GM23338 (cell line): ENCODE measurements around the gene GUCD1. TPM values are rescaled to one million over a fixed set of nuclear protein-coding genes. Genes with fewer than 3 reads are reported as not detected.

ENCODE experiments used
- ATAC-seq: fragments of 200-7000 bp; cut with Tn5 transposase; 3 replicates; pipeline ENCODE4 v1.9.1; 2020
- DNase-seq: peaks from one replicate; pipeline ENCODE4 v3.0.0-alpha.2; 2015; ENCODE audit warnings: low spot score
- H2AFZ ChIP-seq: fragments of 200-600 bp; sonication (generic); 2 replicates; pipeline ENCODE4 v1.8.0; 2016; ENCODE audit warnings: antibody characterized with exemption, mild to moderate bottlenecking, moderate library complexity
- H3F3A ChIP-seq: fragments of 200-600 bp; sonication (generic); replicated peaks from 2 replicates; pipeline ENCODE4 v1.8.0; 2017; ENCODE audit warnings: antibody characterized with exemption, mixed run types, low read depth
- H3K27ac ChIP-seq: fragments of 200-600 bp; sonication (generic); 2 replicates; pipeline ENCODE4 v1.6.1; 2016; ENCODE audit warnings: low read depth
- H3K27me3 ChIP-seq: fragments of 200-600 bp; sonication (generic); 2 replicates; pipeline ENCODE4 v1.8.0; 2016; ENCODE audit warnings: mild to moderate bottlenecking, mixed run types, moderate library complexity; ENCODE audit not compliant: insufficient read depth
- H3K36me3 ChIP-seq: fragments of 200-600 bp; sonication (generic); 2 replicates; pipeline ENCODE4 v1.8.0; 2016; ENCODE audit warnings: mild to moderate bottlenecking; ENCODE audit not compliant: insufficient read depth
- H3K4me1 ChIP-seq: fragments of 200-600 bp; sonication (generic); 2 replicates; pipeline ENCODE4 v1.8.0; 2016; ENCODE audit warnings: mild to moderate bottlenecking, moderate library complexity; ENCODE audit not compliant: insufficient read depth
- H3K4me2 ChIP-seq: fragments of 200-600 bp; sonication (generic); 2 replicates; pipeline ENCODE4 v1.7.1; 2017; ENCODE audit warnings: mixed run types
- H3K4me3 ChIP-seq: fragments of 200-600 bp; sonication (generic); 2 replicates; pipeline ENCODE4 v1.6.1; 2016; ENCODE audit warnings: mixed run types
- H3K79me2 ChIP-seq: fragments of 200-600 bp; sonication (generic); replicated peaks from 2 replicates; pipeline ENCODE4 v1.8.0; 2017; ENCODE audit warnings: mild to moderate bottlenecking; ENCODE audit not compliant: insufficient read depth
- H3K9me2 ChIP-seq: fragments of 200-600 bp; sonication (generic); 2 replicates; pipeline ENCODE4 v1.8.0; 2017; ENCODE audit not compliant: insufficient read depth
- H4K20me1 ChIP-seq: fragments of 200-600 bp; sonication (generic); replicated peaks from 2 replicates; pipeline ENCODE4 v1.8.0; 2017; ENCODE audit warnings: mild to moderate bottlenecking; ENCODE audit not compliant: insufficient read depth
- H3K27ac Mint-ChIP-seq: 2 replicates; pipeline ENCODE4 v1.8.0; 2020; ENCODE audit warnings: inconsistent platforms, mild to moderate bottlenecking, moderate library complexity, mixed read lengths
- H3K27me3 Mint-ChIP-seq: 3 replicates; pipeline ENCODE4 v1.8.0; 2022; ENCODE audit warnings: low read depth, mild to moderate bottlenecking, moderate library complexity, mixed read lengths, inconsistent platforms; ENCODE audit not compliant: insufficient read depth, poor library complexity
- H3K36me3 Mint-ChIP-seq: 3 replicates; pipeline ENCODE4 v1.8.0; 2021; ENCODE audit warnings: low read depth, mild to moderate bottlenecking, inconsistent platforms, moderate library complexity, mixed read lengths
- H3K4me1 Mint-ChIP-seq: 3 replicates; pipeline ENCODE4 v1.8.0; 2020; ENCODE audit warnings: mild to moderate bottlenecking, inconsistent platforms, mixed read lengths
- H3K4me3 Mint-ChIP-seq: 3 replicates; pipeline ENCODE4 v1.8.0; 2021; ENCODE audit warnings: moderate library complexity, mild to moderate bottlenecking, inconsistent platforms, mixed read lengths
- H3K9me3 Mint-ChIP-seq: 3 replicates; pipeline ENCODE4 v1.8.0; 2020; ENCODE audit warnings: moderate library complexity, mild to moderate bottlenecking, inconsistent platforms, mixed read lengths
- CREB1 ChIP-seq: fragments of 250-450 bp; sonication (Bioruptor Pico); IDR thresholded peaks from 2 replicates; pipeline ENCODE4 v1.5.0; 2020; ENCODE audit warnings: low read depth, mild to moderate bottlenecking, moderate library complexity
- ETS1 ChIP-seq: IDR thresholded peaks from 2 replicates; pipeline ENCODE4 v1.6.1; 2016; ENCODE audit warnings: antibody characterized with exemption
- EZH2 ChIP-seq: fragments of 200-600 bp; sonication (generic); IDR thresholded peaks from one replicate; pipeline ENCODE4 v1.8.0; 2017; ENCODE audit warnings: antibody characterized with exemption, mild to moderate bottlenecking, low read depth; ENCODE audit not compliant: unreplicated experiment
- JUNB ChIP-seq: IDR thresholded peaks from one replicate; pipeline ENCODE4 v1.6.1; 2016; ENCODE audit warnings: antibody characterized with exemption; ENCODE audit not compliant: unreplicated experiment
- POLR2AphosphoS5 ChIP-seq: IDR thresholded peaks from 2 replicates; pipeline ENCODE4 v1.6.1; 2016; ENCODE audit warnings: antibody characterized with exemption, low read depth
- REST ChIP-seq: IDR thresholded peaks from one replicate; pipeline ENCODE4 v1.6.1; 2018; ENCODE audit warnings: antibody characterized with exemption; ENCODE audit not compliant: unreplicated experiment
- STAT1 ChIP-seq: IDR thresholded peaks from one replicate; pipeline ENCODE4 v1.6.1; 2016; ENCODE audit warnings: antibody characterized with exemption; ENCODE audit not compliant: unreplicated experiment
- ZNF114 ChIP-seq: fragments of 250-450 bp; sonication (Bioruptor Pico); IDR thresholded peaks from 2 replicates; pipeline ENCODE4 v1.5.0; 2020; ENCODE audit warnings: mild to moderate bottlenecking, moderate library complexity
- ZNF462 ChIP-seq: fragments of 250-450 bp; sonication (Bioruptor Pico); IDR thresholded peaks from 2 replicates; pipeline ENCODE4 v1.5.0; 2020; ENCODE audit warnings: mild to moderate bottlenecking, moderate library complexity
- polyA plus RNA-seq: library from polyadenylated mRNA; unstranded; fragments of >200 nt; fragmentation: Nextera tagmentation; extraction: Ambion mirVana; gene quantifications from 2 replicates; pipeline ENCODE4 v1.2.1, GENCODE V29; 2016
- total RNA-seq: library from RNA; depleted of rRNA; stranded (reverse); fragments of >200 nt; shearing (Covaris generic); gene quantifications from 2 replicates; pipeline ENCODE4 v1.2.3, GENCODE V29; 2014

The GUCD1 gene
- total and polyA plus RNA-seq, 2 experiments from 2014 or later, result 39.0 to 106 TPM

- no peak for TF ChIP-seq JUNB
- no peak for TF ChIP-seq REST
- TF ChIP-seq ETS1, result no peak
- TF ChIP-seq ZNF114 (CRISPR knock-in tag), result no peak
These were observed 8.3 kb upstream of the GUCD1 start (continued) for GRCh38 chr22:24563246-24563645.

GRCh38 chr22:24559471-24559870 lies 4.5 kb upstream of the GUCD1 start:
- Mint-ChIP-seq H3K27me3 (peaks cover 6% of the 10 kb centered on the region), H3K27ac (no peak overlapping the region), H3K9me3 (peaks cover 2% of the 10 kb centered on the region; the same call in 1 of the 3 replicates), H3K4me3 (no peak overlapping the region), H3K36me3 (peaks cover 66% of the 10 kb centered on the region), H3K4me1 (peaks cover 11% of the 10 kb centered on the region)
- H3K9me2 ChIP-seq, result no peaks in the 10 kb centered on the region
- ATAC-seq (no peak), DNase-seq (no peak)
- H3F3A ChIP-seq, result peaks cover 5% of the 10 kb centered on the region; the same call in 1 of the 2 replicates
- peaks cover 37% of the 10 kb centered on the region for H3K36me3 ChIP-seq
- H2AFZ ChIP-seq, result no peak overlapping the region
- H3K27me3 ChIP-seq, result no peaks in the 10 kb centered on the region
- no peak overlapping the region for H3K4me3 ChIP-seq
- H3K4me1 ChIP-seq, result peaks cover 9% of the 10 kb centered on the region; the same call in 1 of the 2 replicates
- H3K4me2 ChIP-seq, result no peak overlapping the region
- no peak overlapping the region for H3K27ac ChIP-seq
- H4K20me1 ChIP-seq, result peaks cover 63% of the 10 kb centered on the region
- peaks cover 90% of the 10 kb centered on the region for H3K79me2 ChIP-seq
- TF ChIP-seq CREB1 (CRISPR knock-in tag) (no peak), POLR2AphosphoS5 (no peak), REST (no peak), EZH2 (no peak), ZNF462 (CRISPR knock-in tag) (no peak), STAT1 (no peak), JUNB (no peak)
